Dermis blood vessel endothelial cell (primary cell): ENCODE measurements around the gene ZNF467. TPM values are rescaled to one million over a fixed set of nuclear protein-coding genes. Genes with fewer than 3 reads are reported as not detected.

Experiments
- DNase-seq: peaks from one replicate; pipeline ENCODE4 v3.0.0; 2010
- total RNA-seq: library from RNA; depleted of rRNA; stranded (reverse); fragments of >200 nt; gene quantifications from 2 replicates; pipeline ENCODE4 v1.2.3, GENCODE V29; 2014

ZNF467 gene
- total RNA-seq, 1 donor from 2014 or later = 4.8 TPM

- DNase-seq = no peak
Measured at GRCh38 chr7:149743476-149744255, 29.7 kb downstream of the ZNF467 start.

- peak; percentile 69 for DNase-seq
Measured at GRCh38 chr7:149742075-149742701, 31.2 kb downstream of the ZNF467 start.

DNA sequence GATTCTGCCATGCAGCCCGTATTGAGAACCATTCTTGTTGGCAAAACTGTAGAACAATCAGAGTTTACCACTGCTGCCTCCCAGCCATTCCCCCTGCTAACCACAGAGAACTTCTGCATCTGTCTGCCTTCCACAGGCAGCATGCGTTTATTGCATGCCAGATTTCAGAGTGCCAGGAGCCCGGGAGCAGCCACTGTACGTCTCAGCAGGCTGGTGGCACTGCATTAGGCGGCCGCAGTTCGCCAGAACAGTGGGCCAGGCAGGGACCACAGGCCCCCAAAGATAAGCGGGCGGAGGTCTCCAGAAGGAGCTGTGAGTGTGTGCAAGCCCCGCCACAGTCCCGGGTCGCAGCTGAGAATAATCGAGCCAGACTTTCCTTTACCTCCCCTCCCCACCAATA is 31.8 kb downstream of the ZNF467 start:
- peak; percentile 13 for DNase-seq

DNA sequence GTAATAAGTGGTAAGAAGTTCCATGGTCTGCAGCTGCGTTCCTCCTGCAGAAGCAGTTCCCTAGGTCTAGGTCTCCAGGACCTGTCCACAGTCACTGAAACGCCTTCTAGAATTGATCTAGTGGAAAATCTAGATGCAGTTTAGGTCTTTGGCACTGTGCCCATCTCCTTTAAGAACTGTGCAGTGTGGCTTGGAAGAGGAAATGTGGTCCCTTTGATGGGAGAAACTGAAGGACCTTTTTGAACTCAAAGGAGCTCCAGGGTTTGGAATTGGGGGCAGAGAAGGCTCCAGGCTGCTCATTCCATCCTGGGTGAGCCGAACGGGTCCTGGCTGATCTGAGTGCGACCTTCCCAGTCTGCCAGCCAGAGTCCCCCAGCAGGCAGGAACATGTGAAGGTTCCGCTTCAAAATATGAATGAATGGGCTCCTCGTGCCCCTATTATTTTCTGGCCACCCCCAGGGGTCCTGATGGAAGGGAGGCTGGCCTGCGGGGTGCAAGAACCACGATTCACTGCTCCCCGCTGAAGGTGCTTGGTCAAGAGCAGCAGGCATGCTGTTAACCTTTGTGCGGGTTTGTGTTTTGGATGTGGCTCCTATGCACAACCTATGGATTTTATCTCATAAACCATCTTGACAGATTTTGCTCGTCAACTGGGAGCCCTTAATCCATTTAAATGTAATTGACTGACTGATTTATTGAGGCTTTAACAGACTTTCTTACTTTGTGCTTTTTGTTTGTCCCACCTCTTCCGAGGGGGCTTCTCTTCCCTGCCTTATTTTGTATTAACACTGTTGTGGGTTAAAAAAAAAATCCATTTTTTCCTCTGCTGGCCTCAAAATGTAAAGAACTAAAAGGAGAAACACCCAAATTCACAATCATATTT is 36.7 kb downstream of the ZNF467 start:
- no peak for DNase-seq

DNA sequence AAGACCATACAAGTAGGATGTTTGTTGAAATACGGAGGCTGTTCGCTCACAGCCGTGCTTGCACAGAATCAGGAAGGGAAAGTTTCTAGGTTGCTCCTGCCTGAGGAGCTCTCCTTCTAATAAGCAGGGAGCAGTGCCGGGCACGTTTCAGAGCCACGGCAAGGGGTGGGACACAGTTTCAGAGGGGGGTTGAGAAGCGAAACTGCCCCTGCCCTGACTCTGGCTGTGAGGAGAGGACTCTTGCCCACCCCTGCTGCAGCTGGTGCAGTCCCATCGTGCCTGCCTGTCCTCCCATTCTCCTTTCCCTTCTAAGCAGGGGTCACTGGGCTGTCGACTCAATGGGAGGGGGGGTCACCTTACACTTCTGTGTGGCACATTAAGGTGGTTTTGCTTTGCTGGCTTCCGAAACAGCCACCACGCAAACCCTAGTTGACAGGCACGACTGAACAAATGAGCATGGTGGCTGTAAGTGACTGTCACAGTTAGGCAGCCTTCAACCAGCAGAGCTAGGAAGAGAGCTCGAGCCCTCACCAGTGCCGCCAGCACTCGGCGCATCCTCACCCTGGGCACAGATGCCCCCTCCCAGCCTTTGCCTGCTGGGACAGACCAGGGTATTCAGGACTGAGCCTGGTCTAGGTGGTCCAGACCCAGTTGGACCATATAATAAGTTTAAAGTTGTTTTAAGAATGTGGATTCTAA is 37.5 kb downstream of the ZNF467 start:
- DNase-seq = no peak

- no peak for DNase-seq
Measured at GRCh38 chr7:149735181-149735602, 38.2 kb downstream of the ZNF467 start.

- DNase-seq = no peak
Measured at GRCh38 chr7:149734791-149735075, 38.7 kb downstream of the ZNF467 start.

DNA sequence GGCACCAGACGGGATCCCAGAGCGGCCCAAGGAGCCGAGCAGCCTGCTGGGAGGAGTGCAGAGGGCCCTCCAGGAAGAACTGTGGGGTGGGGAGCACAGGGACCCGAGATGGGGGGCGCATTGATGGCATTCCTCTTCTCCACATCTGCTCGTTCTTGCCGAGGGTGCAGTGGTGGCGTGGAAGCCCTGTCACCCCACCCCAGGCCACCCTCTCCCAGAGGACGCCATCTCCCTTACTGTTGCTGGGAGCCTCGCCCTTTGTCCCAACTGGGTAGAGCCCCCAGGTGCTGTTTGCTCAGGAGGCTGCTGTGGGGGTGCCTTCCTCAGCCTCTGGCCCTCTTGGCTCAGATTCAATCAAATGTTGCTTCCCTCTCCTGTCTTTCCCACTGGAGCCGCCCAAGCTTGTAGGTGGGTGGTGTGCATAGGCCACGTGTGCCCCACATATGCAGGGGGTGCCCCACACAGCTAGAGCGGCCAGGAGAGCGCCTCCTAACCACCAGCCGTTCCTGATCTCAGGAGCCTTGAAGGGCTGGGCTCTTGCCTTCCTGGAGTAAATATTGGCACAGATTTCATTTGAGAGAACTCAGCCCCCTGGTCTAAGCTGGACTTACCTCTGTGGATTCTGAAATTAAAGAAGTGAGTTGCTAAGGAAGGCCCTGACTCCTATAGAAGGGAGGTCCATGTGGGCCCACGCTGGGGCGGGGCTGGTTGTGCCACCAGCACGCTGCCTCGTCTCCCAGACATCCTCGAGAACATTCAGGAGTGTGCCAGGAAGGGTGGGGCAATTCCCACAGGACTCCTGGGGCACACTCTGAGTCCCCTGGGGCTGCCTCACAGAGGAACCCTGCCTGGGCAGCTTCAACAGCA is 39.2 kb downstream of the ZNF467 start:
- no peak for DNase-seq

DNA sequence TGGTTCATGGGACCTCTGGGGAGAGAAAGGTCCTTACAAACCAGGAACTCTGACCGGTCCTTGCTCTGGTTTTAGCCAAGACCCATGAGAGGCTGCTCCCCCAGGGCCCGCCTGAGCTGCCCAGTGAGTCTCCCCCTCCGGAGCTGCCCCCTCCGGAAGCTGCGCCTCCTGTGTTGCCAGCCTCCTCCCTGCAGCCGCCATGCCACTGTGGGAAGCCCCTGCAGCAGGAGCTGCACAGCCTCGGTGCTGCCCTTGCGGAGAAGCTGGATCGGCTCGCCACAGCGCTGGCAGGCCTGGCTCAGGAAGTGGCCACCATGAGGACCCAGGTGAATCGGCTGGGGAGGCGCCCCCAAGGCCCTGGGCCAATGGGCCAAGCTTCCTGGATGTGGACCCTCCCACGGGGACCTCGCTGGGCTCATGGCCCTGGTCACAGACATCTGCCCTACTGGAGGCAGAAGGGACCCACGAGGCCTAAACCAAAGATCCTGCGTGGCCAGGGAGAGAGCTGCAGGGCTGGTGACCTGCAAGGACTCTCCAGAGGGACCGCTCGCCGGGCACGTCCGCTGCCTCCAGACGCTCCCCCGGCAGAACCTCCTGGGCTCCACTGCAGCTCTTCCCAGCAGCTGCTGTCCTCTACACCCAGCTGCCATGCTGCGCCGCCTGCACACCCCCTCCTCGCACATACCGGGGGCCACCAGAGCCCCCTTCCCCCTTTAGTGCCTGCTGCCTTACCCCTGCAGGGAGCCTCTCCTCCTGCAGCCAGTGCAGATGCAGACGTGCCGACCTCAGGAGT is 40.1 kb downstream of the ZNF467 start:
- DNase-seq = no peak

- DNase-seq = no peak
Measured at GRCh38 chr7:149732611-149733010, 40.8 kb downstream of the ZNF467 start.

GRCh38 chr7:149732111-149732561 is 41.3 kb downstream of the ZNF467 start:
- DNase-seq = no peak

- no peak for DNase-seq
Measured at GRCh38 chr7:149731207-149731955, 42.0 kb downstream of the ZNF467 start.

- DNase-seq = no peak
Measured at GRCh38 chr7:149729983-149730801, 43.2 kb downstream of the ZNF467 start.

- no peak for DNase-seq
Measured at GRCh38 chr7:149729586-149729982, 43.8 kb downstream of the ZNF467 start.

DNA sequence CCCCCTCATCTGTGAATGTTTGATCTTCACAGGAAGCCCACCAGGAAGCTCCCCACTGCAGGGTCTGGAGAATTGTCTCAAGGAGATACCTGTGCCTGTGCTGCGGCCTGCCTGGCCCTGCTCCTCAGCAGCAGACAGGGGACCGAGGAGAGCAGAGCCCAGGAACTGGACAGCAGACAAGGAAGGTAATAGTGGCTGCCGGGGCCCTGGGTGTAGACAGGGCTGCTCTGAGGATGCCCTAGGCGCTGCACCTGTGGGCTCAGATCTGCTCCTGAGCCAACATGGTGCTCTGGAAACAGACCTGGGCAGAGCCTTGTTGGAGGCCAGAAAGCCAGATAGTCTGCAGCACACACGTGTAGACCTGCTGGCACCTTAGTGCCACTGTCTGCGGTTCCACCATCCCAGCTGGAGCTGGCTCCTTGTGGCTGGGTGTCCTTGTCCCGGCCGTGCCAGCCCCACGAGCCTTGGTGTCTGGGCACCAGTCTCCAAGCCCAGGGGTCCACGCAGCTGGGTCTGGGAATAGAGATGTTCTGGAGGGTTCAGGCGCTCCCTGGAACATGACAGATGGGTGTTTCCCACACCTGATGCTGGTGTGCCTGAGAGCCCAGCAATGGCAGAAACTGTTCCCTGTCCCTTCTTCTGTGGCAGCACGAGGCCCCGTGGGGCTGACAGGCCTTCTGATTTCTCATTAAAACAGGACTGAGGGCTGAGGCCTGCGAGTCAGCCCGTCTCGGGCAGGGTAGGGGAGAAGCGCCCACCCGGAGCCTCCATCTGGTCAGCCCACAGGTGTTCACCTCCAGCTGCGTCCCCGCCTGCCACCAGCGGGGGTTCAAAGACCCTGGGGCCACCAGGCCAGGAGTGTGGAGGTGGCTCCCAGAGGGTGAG is 44.7 kb downstream of the ZNF467 start:
- DNase-seq = no peak

- no peak for DNase-seq
Measured at GRCh38 chr7:149727899-149728476, 45.4 kb downstream of the ZNF467 start.

- DNase-seq = no peak
Measured at GRCh38 chr7:149727053-149727898, 46.1 kb downstream of the ZNF467 start.
